HepG2 (cell line): Measurements from ENCODE around the gene UNC13D. TPM values are rescaled to one million over a fixed set of nuclear protein-coding genes. Genes with fewer than 3 reads are reported as not detected.

Source experiments
- HOXA3 ChIP-seq: sonication (generic); formaldehyde crosslinking; IDR thresholded peaks from 2 replicates; pipeline ENCODE4 v1.5.0; 2020; ENCODE audit warnings: missing genetic modification reagents
- KLF11 ChIP-seq: IDR thresholded peaks from 2 replicates; pipeline ENCODE4 v1.6.1; 2016; ENCODE audit warnings: missing compliant biosample characterization
- MIER2 ChIP-seq: IDR thresholded peaks from 2 replicates; pipeline ENCODE4 v1.6.1; 2016; ENCODE audit warnings: missing biosample characterization, missing genetic modification reagents
- MTA3 ChIP-seq: sonication (generic); formaldehyde crosslinking; IDR thresholded peaks from 2 replicates; pipeline ENCODE4 v1.4.0; 2020; ENCODE audit warnings: missing genetic modification reagents
- ZFX ChIP-seq: sonication (generic); formaldehyde crosslinking; IDR thresholded peaks from 2 replicates; pipeline ENCODE4 v1.4.0; 2020; ENCODE audit warnings: mild to moderate bottlenecking, low read depth, missing genetic modification reagents, moderate library complexity
- polyA plus RNA-seq, 8 experiments: library from polyadenylated mRNA; depleted of rRNA in 3 of 8; stranded (reverse) in 7 of 8; unstranded in 1 of 8; fragments of >200 nt; fragmentation: Illumina TruSeq in 4 of 8; extraction: Trizol in 4 of 8; gene quantifications; 2 replicates each; pipeline versions ENCODE4 v1.2.1 to v1.2.3, GENCODE V29; 2011 to 2016; ENCODE audit warnings: low read depth in 4 of 8, missing spikeins in 1 of 8, mixed read lengths in 1 of 8; ENCODE audit not compliant: insufficient read depth in 1 of 8
- total RNA-seq, 5 experiments: library from RNA; depleted of rRNA; stranded (reverse); fragments of >200 nt; fragmentation: Illumina TruSeq; extraction: Trizol; gene quantifications; 2 replicates each; pipeline ENCODE4 v1.2.3, GENCODE V29; 2016; ENCODE audit warnings: low read depth in 1 of 5
- TF ChIP-seq, protein P1 (sequence below), 2 experiments: IDR thresholded peaks; 2 replicates each; pipeline ENCODE4 v1.6.1; 2011 to 2012; ENCODE audit warnings: low read length in 2 of 2, borderline replicate concordance in 1 of 2, low read depth in 1 of 2, mild to moderate bottlenecking in 1 of 2, moderate library complexity in 1 of 2
- TF ChIP-seq, protein P2 (sequence below): IDR thresholded peaks from 2 replicates; pipeline ENCODE4 v1.6.1; 2016; ENCODE audit warnings: missing biosample characterization, missing genetic modification reagents, low read depth

Gene UNC13D
- total and polyA plus RNA-seq, 2 of the 13 experiments (the other 11 are each of a cell fraction or from before 2014, with no cell fraction given) = 29.7 to 42.7 TPM

DNA sequence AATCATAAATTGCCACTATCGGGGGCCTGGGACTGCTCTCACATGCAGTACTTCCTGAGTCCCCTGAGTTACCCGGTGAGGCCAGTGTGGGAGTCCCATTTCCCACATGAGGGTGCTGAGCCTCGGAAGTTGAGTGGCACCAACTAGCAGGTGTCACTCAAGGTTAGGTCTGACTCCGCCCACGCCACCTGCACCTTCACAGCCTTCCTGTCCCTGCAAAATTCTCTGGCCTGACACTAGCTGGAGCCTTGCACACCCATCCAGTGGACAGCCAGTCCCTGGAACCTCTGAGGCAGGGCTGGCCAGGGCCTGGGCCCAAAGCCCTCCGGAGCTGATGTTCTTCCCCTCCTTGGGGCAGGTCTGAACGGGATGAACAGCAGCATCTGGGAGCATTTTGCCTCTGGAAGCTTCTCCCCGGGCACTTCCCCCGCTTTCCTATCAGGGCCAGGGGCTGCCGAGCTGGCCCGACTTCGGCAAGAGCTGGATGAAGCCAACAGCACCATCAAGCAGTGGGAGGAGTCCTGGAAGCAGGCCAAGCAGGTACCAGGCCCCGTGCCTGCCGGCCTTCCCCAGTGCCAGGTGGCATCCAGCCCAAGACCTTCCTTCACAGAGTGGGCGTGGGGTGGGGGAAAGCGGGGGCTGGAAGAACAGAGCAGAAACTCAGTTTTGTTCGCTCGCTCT lies 21.9 kb downstream of the UNC13D start (continued):
- TF ChIP-seq, protein P1, sequence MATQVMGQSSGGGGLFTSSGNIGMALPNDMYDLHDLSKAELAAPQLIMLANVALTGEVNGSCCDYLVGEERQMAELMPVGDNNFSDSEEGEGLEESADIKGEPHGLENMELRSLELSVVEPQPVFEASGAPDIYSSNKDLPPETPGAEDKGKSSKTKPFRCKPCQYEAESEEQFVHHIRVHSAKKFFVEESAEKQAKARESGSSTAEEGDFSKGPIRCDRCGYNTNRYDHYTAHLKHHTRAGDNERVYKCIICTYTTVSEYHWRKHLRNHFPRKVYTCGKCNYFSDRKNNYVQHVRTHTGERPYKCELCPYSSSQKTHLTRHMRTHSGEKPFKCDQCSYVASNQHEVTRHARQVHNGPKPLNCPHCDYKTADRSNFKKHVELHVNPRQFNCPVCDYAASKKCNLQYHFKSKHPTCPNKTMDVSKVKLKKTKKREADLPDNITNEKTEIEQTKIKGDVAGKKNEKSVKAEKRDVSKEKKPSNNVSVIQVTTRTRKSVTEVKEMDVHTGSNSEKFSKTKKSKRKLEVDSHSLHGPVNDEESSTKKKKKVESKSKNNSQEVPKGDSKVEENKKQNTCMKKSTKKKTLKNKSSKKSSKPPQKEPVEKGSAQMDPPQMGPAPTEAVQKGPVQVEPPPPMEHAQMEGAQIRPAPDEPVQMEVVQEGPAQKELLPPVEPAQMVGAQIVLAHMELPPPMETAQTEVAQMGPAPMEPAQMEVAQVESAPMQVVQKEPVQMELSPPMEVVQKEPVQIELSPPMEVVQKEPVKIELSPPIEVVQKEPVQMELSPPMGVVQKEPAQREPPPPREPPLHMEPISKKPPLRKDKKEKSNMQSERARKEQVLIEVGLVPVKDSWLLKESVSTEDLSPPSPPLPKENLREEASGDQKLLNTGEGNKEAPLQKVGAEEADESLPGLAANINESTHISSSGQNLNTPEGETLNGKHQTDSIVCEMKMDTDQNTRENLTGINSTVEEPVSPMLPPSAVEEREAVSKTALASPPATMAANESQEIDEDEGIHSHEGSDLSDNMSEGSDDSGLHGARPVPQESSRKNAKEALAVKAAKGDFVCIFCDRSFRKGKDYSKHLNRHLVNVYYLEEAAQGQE (IDR thresholded peaks at IDR 0.05; ENCODE audit: borderline replicate concordance in 1 of 2, low read depth in 1 of 2, low read length in 2 of 2) = no peak
- no peak for TF ChIP-seq MIER2 (CRISPR knock-in tag)
- no peak for TF ChIP-seq KLF11 (CRISPR knock-in tag)
- TF ChIP-seq MTA3 (CRISPR knock-in tag) = no peak
- TF ChIP-seq, protein P2, sequence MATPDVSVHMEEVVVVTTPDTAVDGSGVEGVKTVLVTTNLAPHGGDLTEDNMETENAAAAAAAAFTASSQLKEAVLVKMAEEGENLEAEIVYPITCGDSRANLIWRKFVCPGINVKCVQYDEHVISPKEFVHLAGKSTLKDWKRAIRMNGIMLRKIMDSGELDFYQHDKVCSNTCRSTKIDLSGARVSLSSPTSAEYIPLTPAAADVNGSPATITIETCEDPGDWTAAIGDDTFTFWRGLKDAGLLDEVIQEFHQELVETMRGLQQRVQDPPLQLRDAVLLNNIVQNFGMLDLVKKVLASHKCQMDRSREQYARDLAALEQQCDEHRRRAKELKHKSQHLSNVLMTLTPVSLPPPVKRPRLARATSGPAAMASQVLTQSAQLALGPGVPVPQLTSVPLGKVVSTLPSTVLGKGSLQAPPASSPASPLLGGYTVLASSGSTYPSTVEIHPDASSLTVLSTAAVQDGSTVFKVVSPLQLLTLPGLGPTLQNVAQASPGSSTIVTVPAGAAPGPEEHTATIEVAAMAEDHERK (CRISPR knock-in tag) = no peak
- 0 out of 2 replicates have a peak, but pooled peaks have one; percentile 8 for TF ChIP-seq ZFX (CRISPR knock-in tag)
- no peak for TF ChIP-seq HOXA3 (CRISPR knock-in tag)
- TF ChIP-seq, all 625 proteins: peak for 3
